T-helper 17 cell (primary cell): Measurements from ENCODE around the gene OTOP3. TPM values are rescaled to one million over a fixed set of nuclear protein-coding genes. Genes with fewer than 3 reads are reported as not detected.
A peak's percentile ranks its signal among the peaks of the same experiment; 100 is the strongest.

Experiments used
- ATAC-seq: fragments of 150-1000 bp; cut with Tn5 transposase; 2 replicates; pipeline ENCODE4 v1.10.0; 2021; ENCODE audit warnings: mild to moderate bottlenecking, moderate library complexity
- DNase-seq, 3 donors: peaks; one replicate each; pipeline versions ENCODE4 v3.0.0 to v3.0.0-alpha.2; 2020 to 2021
- H3K9me3 ChIP-seq: one replicate; pipeline ENCODE4 v1.7.0; 2013; ENCODE audit warnings: low read length, mild to moderate bottlenecking; ENCODE audit not compliant: control insufficient read depth, poor library complexity, severe bottlenecking
- H3K27ac Mint-ChIP-seq: one replicate; pipeline ENCODE4 v1.8.0; 2022; ENCODE audit warnings: mild to moderate bottlenecking, moderate library complexity, mixed read lengths
- H3K27me3 Mint-ChIP-seq: one replicate; pipeline ENCODE4 v1.8.0; 2022; ENCODE audit warnings: mixed read lengths
- H3K36me3 Mint-ChIP-seq: one replicate; pipeline ENCODE4 v1.8.0; 2022; ENCODE audit warnings: low read depth, mixed read lengths
- H3K4me1 Mint-ChIP-seq: one replicate; pipeline ENCODE4 v1.8.0; 2022; ENCODE audit warnings: mild to moderate bottlenecking, mixed read lengths
- H3K4me3 Mint-ChIP-seq: one replicate; pipeline ENCODE4 v1.8.0; 2022; ENCODE audit warnings: mild to moderate bottlenecking, moderate library complexity, mixed read lengths
- total RNA-seq, 4 donors: library from RNA in 2 of 4; stranded (reverse) in 2 of 4; gene quantifications; one replicate each; pipeline ENCODE4 v1.2.3 and lab custom pipeline; 2022 to 2026

OTOP3 gene
- total RNA-seq, 2 donors from 2014 or later = not detected

GRCh38 chr17:74921026-74921681 is 14.5 kb upstream of the OTOP3 start:
- H3K9me3 ChIP-seq = no peaks in the 10 kb centered on the region
- Mint-ChIP-seq H3K4me3 (no peak overlapping the region), H3K27ac (no peak overlapping the region), H3K27me3 (peaks cover 51% of the 10 kb centered on the region), H3K4me1 (peaks cover 8% of the 10 kb centered on the region), H3K36me3 (peaks cover 2% of the 10 kb centered on the region)
- ATAC-seq (no peak), DNase-seq (no peak)

- DNase-seq (no peak), ATAC-seq (no peak)
- H3K9me3 ChIP-seq = no peaks in the 10 kb centered on the region
- Mint-ChIP-seq H3K36me3 (peaks cover 3% of the 10 kb centered on the region), H3K27ac (no peak overlapping the region), H3K27me3 (peaks cover 51% of the 10 kb centered on the region), H3K4me1 (peaks cover 8% of the 10 kb centered on the region), H3K4me3 (no peak overlapping the region)
Observed at GRCh38 chr17:74921769-74922168, 13.9 kb upstream of the OTOP3 start.

- peaks cover 8% of the 10 kb centered on the region for H3K4me1 Mint-ChIP-seq
Observed at GRCh38 chr17:74922172-74922571, 13.5 kb upstream of the OTOP3 start.

DNA sequence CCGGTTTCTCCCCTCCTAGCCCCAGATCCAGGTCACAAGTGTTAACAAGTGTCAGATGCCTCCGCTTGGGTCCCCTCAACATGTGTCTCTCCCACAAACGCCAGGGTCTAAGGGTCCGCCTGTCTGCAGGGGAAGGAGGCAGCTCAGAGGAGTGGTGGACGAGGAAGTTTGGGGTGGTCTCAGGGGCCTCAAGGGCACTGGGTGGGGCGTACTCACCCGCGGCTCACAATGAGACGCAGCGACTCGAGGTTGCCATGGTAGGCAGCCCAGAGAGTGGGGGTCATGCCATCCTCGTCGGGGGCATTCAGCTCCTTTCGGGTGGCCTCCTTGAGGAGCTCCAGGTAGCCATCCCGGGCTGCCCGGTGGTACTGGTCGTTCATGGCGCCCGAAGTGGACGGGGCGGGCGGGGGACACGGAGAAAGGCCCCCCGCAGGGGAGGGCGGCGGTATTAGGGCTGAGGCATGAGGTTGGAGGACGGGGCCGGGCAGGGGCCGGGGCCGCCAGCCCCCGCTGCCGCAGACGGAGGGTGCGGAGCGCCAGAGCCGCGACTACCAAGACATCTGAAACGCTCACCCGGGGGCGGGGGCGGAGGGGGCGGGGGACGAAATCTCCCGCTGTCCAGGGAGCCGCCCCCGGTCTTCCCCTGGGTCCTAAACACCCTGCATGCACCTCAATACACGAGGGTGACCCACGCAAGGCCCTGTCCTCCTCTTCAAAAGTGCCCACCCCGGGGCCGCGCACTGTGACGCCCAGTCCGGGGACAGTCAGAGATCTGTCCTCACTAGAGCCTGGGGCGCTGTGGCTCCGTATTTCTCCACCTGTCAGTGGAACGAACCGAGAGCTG is 12.8 kb upstream of the OTOP3 start, which contains the start of gene USH1G:
Gene USH1G, minus strand, starts transcription at position 562 of the 844 bp plus-strand sequence. Its CDS starts 182 bp downstream, at position 380.
- Mint-ChIP-seq H3K4me3 (peak within 1 kb of the TSS; percentile 73), H3K36me3 (peaks cover 3% of the 10 kb centered on the region), H3K27me3 (peaks cover 55% of the 10 kb centered on the region), H3K27ac (no peak within 1 kb of the TSS), H3K4me1 (peaks cover 8% of the 10 kb centered on the region)
- DNase-seq = no peak
- no peaks in the 10 kb centered on the region for H3K9me3 ChIP-seq
- ATAC-seq = peak; percentile 44

More at GRCh38 chr17:74922172-74922571, 13.5 kb upstream of the OTOP3 start:
- Mint-ChIP-seq H3K4me3 (peak overlapping the region; percentile 73), H3K27ac (no peak overlapping the region), H3K36me3 (peaks cover 3% of the 10 kb centered on the region), H3K27me3 (peaks cover 49% of the 10 kb centered on the region)
- ATAC-seq = no peak
- no peaks in the 10 kb centered on the region for H3K9me3 ChIP-seq
- no peak for DNase-seq

DNA sequence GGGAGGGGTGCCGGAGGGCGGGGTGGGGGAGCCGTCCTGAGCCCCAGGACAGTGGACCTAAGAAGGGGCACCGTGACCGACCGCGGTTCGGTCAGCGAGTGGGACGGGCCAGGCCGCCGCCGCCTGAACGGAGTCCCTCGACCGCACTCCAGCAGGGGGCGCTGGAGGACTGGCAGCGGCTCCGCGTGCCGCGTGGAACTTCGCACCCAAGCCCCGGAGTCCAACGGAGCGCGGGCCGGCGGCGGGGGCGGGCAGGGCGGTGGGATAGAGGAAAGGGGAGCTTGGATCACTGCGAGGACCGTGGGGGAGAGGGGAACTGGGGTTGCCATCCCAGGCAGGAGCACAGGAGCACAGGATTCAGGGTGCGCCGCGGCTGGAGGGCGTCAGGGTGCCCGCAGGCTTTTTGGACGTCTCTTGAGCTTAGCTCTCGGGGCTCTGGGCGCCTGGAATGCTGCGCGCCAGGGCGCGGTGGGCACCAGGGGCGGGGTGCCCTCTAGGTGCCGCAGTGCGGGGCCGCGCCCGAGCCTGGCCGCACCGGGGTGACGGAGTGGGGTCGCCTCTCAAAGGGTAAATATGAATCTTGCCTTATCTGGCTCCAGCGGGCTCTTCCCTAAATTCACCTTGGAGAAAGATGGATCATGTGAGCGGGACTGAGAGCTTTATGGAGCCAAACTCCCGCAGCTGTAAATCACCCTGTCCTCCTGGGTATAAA is 12.0 kb upstream of the OTOP3 start:
- H3K27me3 Mint-ChIP-seq = peaks cover 62% of the 10 kb centered on the region

DNA sequence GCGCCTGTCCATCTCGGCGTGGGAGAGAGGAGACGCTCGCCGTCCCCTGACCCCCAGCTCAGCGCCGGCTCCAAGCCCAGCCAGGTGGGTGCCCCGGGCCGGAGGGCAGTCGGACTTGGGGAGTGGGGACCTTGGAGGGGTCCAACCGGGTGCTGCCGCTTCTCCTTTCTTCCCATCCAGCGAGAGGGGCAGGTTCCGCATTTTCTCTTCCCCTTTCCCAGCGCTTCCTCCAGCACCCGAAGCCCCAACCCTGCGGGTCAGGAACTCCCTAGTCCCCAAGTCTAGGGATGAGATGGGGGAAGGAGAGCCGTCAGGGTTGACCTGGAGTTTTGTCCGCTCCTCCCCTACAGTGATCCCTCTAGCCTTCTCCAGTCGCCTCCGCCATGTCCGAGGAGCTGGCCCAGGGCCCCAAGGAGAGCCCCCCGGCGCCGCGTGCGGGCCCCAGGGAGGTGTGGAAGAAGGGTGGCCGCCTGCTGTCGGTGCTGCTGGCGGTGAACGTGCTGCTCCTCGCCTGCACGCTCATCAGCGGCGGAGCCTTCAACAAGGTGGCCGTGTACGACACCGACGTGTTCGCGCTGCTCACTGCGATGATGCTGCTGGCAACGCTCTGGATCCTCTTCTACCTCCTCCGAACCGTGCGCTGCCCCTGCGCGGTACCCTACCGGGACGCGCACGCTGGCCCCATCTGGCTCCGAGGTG is 11.3 kb upstream of the OTOP3 start, which contains the start of gene OTOP2:
Gene OTOP2, plus strand, starts transcription at position 24 of the 699 bp plus-strand sequence. Its CDS starts 360 bp downstream, at position 384.
- H3K9me3 ChIP-seq = no peaks in the 10 kb centered on the region
- Mint-ChIP-seq H3K27me3 (peaks cover 66% of the 10 kb centered on the region), H3K4me3 (peak within 1 kb of the TSS; percentile 60), H3K36me3 (peaks cover 5% of the 10 kb centered on the region), H3K4me1 (peaks cover 10% of the 10 kb centered on the region), H3K27ac (no peak within 1 kb of the TSS)
- DNase-seq (no peak), ATAC-seq (no peak)

More for the DNA sequence above, 12.0 kb upstream of the OTOP3 start:
- H3K9me3 ChIP-seq = no peaks in the 10 kb centered on the region
- Mint-ChIP-seq H3K27ac (no peak overlapping the region), H3K36me3 (peaks cover 3% of the 10 kb centered on the region), H3K4me3 (peak overlapping the region; percentile 60), H3K4me1 (peaks cover 8% of the 10 kb centered on the region)
- ATAC-seq (peak; percentile 80), DNase-seq (peak; percentile 52 to 78 (median 69))

- DNase-seq = no peak
- no peaks in the 10 kb centered on the region for H3K9me3 ChIP-seq
- Mint-ChIP-seq H3K4me1 (peaks cover 10% of the 10 kb centered on the region), H3K36me3 (peaks cover 5% of the 10 kb centered on the region), H3K4me3 (peak overlapping the region; percentile 36), H3K27ac (no peak overlapping the region), H3K27me3 (peaks cover 65% of the 10 kb centered on the region)
- no peak for ATAC-seq
Observed at GRCh38 chr17:74925242-74925641, 10.5 kb upstream of the OTOP3 start.

- Mint-ChIP-seq H3K27me3 (peaks cover 87% of the 10 kb centered on the region), H3K36me3 (peaks cover 9% of the 10 kb centered on the region), H3K27ac (peak overlapping the region; percentile 32), H3K4me1 (peaks cover 11% of the 10 kb centered on the region), H3K4me3 (no peak overlapping the region)
- no peak for DNase-seq
- ATAC-seq = no peak
- no peaks in the 10 kb centered on the region for H3K9me3 ChIP-seq
Observed at GRCh38 chr17:74928786-74929185, 6.9 kb upstream of the OTOP3 start.

DNA sequence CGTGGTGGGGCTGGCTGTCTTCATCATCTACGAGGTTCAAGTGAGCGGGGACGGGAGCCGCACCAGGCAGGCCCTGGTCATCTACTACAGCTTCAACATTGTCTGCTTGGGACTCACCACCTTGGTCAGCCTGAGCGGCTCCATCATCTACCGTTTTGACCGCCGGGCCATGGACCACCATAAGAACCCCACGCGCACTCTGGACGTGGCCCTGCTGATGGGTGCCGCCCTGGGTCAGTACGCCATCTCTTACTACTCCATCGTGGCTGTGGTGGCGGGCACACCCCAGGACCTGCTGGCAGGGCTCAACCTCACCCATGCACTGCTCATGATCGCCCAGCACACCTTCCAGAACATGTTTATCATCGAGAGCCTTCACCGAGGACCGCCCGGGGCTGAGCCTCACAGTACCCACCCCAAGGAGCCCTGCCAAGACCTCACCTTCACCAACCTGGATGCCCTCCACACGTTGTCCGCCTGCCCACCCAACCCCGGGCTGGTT is 5.1 kb upstream of the OTOP3 start:
- Mint-ChIP-seq H3K36me3 (peaks cover 8% of the 10 kb centered on the region), H3K4me1 (peaks cover 5% of the 10 kb centered on the region), H3K27me3 (peaks cover 81% of the 10 kb centered on the region), H3K27ac (no peak overlapping the region), H3K4me3 (no peak overlapping the region)
- no peaks in the 10 kb centered on the region for H3K9me3 ChIP-seq
- no peak for ATAC-seq
- no peak for DNase-seq

- Mint-ChIP-seq H3K27me3 (peaks cover 78% of the 10 kb centered on the region), H3K36me3 (peaks cover 10% of the 10 kb centered on the region), H3K4me3 (no peak overlapping the region), H3K4me1 (peaks cover 9% of the 10 kb centered on the region), H3K27ac (no peak overlapping the region)
- DNase-seq = no peak
- ATAC-seq = no peak
- H3K9me3 ChIP-seq = no peaks in the 10 kb centered on the region
Observed at GRCh38 chr17:74935048-74935447, 650 bp upstream of the OTOP3 start.

GRCh38 chr17:74936470-74936799 is 737 bp downstream of the OTOP3 start:
- no peak overlapping the region for H3K4me3 Mint-ChIP-seq
- ATAC-seq = no peak
- H3K27me3 Mint-ChIP-seq = peaks cover 74% of the 10 kb centered on the region
- no peak for DNase-seq
- no peak overlapping the region for H3K27ac Mint-ChIP-seq
- H3K4me1 Mint-ChIP-seq = peaks cover 6% of the 10 kb centered on the region
- no peaks in the 10 kb centered on the region for H3K9me3 ChIP-seq
- H3K36me3 Mint-ChIP-seq = peaks cover 6% of the 10 kb centered on the region
